GM21515 (cell line): ENCODE data around the gene JARID2.

ENCODE experiments used
- ATAC-seq: cut with Tn5 transposase; IDR thresholded peaks from one replicate; pipeline ENCODE4 v1.9.1; 2021; ENCODE audit not compliant: unreplicated experiment

JARID2 gene

GRCh38 chr6:15513801-15514711 lies 268.2 kb downstream of the JARID2 start:
- no peak for ATAC-seq

- ATAC-seq: no peak
Observed at GRCh38 chr6:15515226-15515625, 269.4 kb downstream of the JARID2 start.

- ATAC-seq: no peak
Observed at GRCh38 chr6:15515660-15516375, 269.9 kb downstream of the JARID2 start.

GRCh38 chr6:15516378-15516777 lies 270.5 kb downstream of the JARID2 start:
- ATAC-seq: no peak

GRCh38 chr6:15516923-15517560 lies 271.2 kb downstream of the JARID2 start:
- no peak for ATAC-seq

GRCh38 chr6:15517600-15517999 lies 271.7 kb downstream of the JARID2 start:
- no peak for ATAC-seq

- ATAC-seq: no peak
Observed at GRCh38 chr6:15518057-15518456, 272.2 kb downstream of the JARID2 start.

GRCh38 chr6:15518878-15519277 lies 273.0 kb downstream of the JARID2 start:
- ATAC-seq: no peak

- no peak for ATAC-seq
Observed at GRCh38 chr6:15519681-15520080, 273.8 kb downstream of the JARID2 start.

- ATAC-seq: no peak
Observed at GRCh38 chr6:15520626-15521203, 274.8 kb downstream of the JARID2 start.

GRCh38 chr6:15521582-15521981 lies 275.7 kb downstream of the JARID2 start:
- ATAC-seq: no peak

GRCh38 chr6:15522026-15522425 lies 276.2 kb downstream of the JARID2 start:
- no peak for ATAC-seq

- ATAC-seq: no peak
Observed at GRCh38 chr6:15522427-15522826, 276.6 kb downstream of the JARID2 start.

- ATAC-seq: no peak
Observed at GRCh38 chr6:15522856-15523529, 277.1 kb downstream of the JARID2 start.

- ATAC-seq: no peak
Observed at GRCh38 chr6:15523679-15524630, 278.1 kb downstream of the JARID2 start.

GRCh38 chr6:15524861-15525401 lies 279.1 kb downstream of the JARID2 start:
- ATAC-seq: no peak

GRCh38 chr6:15526212-15526701 lies 280.4 kb downstream of the JARID2 start:
- no peak for ATAC-seq

GRCh38 chr6:15527838-15528617 lies 282.2 kb downstream of the JARID2 start:
- ATAC-seq: no peak
